Fibroblast of mammary gland (primary cell): ENCODE data around the gene RASSF1.

Source experiments
- DNase-seq: peaks from one replicate; pipeline ENCODE4 v3.0.0-alpha.2; 2010; ENCODE audit warnings: low read depth
- H3K4me3 ChIP-seq: 2 replicates; pipeline ENCODE4 v1.5.1; 2011; ENCODE audit warnings: low read depth, mild to moderate bottlenecking, low read length, moderate library complexity; ENCODE audit not compliant: control insufficient read depth
- CTCF ChIP-seq: conservative IDR thresholded peaks from 2 replicates; pipeline ENCODE4 v1.5.1; 2011; ENCODE audit warnings: low read depth, low read length, inconsistent platforms; ENCODE audit not compliant: control insufficient read depth, insufficient read depth

Gene RASSF1

GRCh38 chr3:50294089-50294488 lies 46.5 kb downstream of the RASSF1 start:
- no peak for TF ChIP-seq CTCF
- H3K4me3 ChIP-seq = no peak overlapping the region
- DNase-seq = no peak

- no peak for TF ChIP-seq CTCF
- DNase-seq = no peak
- H3K4me3 ChIP-seq = no peak overlapping the region
Observed at GRCh38 chr3:50293079-50293801, 47.4 kb downstream of the RASSF1 start.

DNA sequence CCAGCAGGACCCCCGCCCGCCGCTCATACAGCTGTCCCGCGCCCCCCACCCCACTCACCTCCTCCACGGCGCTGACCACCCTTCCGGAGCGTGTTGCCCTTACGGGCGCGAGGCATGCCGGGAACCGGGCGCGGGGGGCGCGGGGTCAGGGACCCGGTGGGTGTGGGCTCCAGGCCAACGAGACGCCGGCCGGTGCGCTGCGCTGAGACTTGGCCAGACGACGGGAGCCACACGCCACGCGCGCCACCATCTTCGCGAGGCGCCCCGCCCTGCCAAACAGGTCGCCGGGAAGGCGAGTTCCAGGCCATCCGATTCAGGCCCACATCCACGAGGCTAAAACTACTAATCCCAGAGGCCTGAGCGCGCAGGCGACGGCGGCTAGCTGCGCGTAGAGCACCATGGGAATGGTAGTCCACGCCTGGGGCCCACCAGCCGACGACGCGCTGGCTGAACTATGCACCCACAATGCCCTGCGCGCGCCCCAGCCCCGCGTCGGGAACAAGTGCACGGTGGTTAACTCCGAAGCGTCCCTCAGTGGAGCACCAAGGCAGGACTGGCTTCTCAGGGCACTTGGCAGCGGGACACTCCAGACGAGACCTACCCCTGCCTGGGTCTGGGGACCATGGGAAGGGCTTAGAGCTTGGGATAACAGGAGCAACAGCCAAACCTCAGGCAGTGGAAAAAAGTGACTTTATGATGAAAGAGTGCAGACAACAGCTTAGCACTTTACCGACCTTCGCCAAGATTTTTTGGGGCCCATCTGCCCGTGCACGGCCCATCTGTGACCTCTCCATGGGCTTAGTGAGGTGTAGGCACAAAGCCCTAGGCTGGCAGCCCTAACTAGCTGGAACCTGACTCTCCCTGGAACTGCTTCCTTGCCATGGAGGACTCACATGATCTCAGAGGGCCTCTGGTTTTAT lies 48.2 kb downstream of the RASSF1 start, which contains the start of gene IFRD2:
IFRD2 (minus strand) TSS at position 271 of the 920 bp plus-strand sequence; CDS start at position 116, 155 bp downstream.
- DNase-seq = peak; percentile 97
- TF ChIP-seq CTCF = no peak
- H3K4me3 ChIP-seq = peak within 1 kb of the TSS; percentile 90

DNA sequence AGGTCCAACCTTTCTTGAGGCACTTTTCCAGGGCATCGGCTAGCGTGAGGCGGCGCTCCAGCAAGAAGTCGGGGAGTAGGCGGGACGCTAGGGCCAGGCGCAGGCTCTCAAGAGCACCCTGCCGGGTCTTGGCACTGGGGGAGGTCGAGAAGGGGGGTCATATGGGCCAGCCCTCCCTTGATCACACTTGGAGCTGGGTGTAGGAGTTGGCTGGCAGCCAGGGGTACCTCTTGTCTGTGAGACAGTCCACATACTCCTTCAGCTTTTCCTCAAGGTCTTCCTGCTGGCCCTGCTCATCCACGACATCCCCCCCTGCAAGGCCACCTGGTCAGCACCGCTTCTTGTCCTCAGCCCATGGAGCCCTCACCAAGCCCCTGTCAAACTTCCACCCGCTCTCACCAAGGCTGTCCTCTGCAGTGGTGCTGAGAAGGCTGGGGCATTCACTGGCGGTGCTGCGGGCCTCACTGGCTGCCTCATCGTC lies 50.4 kb downstream of the RASSF1 start:
- no peak for DNase-seq
- no peak overlapping the region for H3K4me3 ChIP-seq

GRCh38 chr3:50289130-50289529 lies 51.5 kb downstream of the RASSF1 start:
- no peak overlapping the region for H3K4me3 ChIP-seq
- no peak for DNase-seq
- no peak for TF ChIP-seq CTCF

More for the DNA sequence above, 50.4 kb downstream of the RASSF1 start:
- TF ChIP-seq CTCF = no peak

DNA sequence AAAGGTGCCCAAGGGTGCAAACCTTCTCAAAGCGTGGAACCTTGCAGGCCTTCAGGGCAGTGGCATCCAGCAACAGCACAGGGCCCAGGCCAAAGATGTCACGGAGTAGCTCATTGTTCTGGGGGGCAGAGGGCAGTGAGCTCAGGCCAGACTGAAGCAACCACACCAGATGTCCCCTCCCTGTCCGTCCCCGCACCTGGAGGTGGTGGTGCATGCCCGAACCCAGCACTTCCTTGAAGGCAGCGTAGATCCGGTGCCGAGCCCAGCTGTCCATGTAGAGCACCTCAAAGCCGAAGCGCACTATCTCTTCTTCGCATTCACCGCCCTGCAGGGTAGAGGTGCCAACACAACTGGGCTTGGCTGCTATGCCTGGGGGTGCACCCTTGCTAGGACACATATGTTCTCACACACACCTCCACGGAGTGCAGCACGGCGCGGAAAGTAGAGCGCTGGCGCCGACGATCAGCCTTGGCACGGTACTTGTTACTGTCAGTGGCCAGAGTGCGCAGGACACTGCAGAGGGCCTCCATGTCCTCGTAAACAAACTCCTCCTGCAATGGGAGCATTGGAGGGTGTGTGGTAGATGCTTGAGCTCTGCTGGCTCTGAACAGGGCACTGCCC lies 52.1 kb downstream of the RASSF1 start:
- H3K4me3 ChIP-seq = no peak overlapping the region
- no peak for TF ChIP-seq CTCF

More for the DNA sequence above, 52.1 kb downstream of the RASSF1 start:
- no peak for DNase-seq
